AG09309 (cell line): ENCODE measurements around the gene AQP12A.

ENCODE experiments used
- DNase-seq: peaks from one replicate; pipeline ENCODE4 v3.0.0-alpha.2; 2010; ENCODE audit warnings: low read depth
- H3K4me3 ChIP-seq: 2 replicates; pipeline ENCODE4 v1.5.1; 2011; ENCODE audit warnings: mild to moderate bottlenecking, low read depth, low read length, moderate library complexity; ENCODE audit not compliant: control insufficient read depth
- TF ChIP-seq, protein P1 (sequence below): IDR thresholded peaks from 2 replicates; pipeline ENCODE4 v1.5.1; 2011; ENCODE audit warnings: mild to moderate bottlenecking, low read depth, low read length, inconsistent platforms; ENCODE audit not compliant: insufficient read depth, control insufficient read depth; ENCODE audit errors: missing control alignments

The AQP12A gene

DNA sequence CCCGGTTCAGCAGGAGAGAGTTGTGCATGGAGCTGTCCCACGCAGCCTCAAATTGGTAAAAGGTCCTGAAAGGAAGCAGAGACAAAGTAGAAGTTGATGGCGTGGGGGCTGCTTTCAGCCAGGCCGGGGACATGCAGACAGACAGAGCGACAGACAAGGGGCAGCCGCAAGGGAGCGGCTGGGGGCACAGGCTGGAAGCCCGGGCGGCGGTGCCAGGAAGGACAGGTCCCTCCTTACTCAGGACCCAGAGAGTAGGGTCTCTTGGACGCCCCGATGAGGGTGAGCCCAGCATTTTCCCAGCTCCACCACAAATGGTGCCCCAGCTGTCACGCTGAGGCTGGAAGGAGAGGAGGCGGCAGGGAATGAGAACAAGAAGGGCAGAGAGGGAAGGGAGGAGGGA is 35.2 kb downstream of the AQP12A start:
- DNase-seq, result no peak
- TF ChIP-seq, protein P1, sequence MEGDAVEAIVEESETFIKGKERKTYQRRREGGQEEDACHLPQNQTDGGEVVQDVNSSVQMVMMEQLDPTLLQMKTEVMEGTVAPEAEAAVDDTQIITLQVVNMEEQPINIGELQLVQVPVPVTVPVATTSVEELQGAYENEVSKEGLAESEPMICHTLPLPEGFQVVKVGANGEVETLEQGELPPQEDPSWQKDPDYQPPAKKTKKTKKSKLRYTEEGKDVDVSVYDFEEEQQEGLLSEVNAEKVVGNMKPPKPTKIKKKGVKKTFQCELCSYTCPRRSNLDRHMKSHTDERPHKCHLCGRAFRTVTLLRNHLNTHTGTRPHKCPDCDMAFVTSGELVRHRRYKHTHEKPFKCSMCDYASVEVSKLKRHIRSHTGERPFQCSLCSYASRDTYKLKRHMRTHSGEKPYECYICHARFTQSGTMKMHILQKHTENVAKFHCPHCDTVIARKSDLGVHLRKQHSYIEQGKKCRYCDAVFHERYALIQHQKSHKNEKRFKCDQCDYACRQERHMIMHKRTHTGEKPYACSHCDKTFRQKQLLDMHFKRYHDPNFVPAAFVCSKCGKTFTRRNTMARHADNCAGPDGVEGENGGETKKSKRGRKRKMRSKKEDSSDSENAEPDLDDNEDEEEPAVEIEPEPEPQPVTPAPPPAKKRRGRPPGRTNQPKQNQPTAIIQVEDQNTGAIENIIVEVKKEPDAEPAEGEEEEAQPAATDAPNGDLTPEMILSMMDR, result no peak
- H3K4me3 ChIP-seq, result no peak overlapping the region

DNA sequence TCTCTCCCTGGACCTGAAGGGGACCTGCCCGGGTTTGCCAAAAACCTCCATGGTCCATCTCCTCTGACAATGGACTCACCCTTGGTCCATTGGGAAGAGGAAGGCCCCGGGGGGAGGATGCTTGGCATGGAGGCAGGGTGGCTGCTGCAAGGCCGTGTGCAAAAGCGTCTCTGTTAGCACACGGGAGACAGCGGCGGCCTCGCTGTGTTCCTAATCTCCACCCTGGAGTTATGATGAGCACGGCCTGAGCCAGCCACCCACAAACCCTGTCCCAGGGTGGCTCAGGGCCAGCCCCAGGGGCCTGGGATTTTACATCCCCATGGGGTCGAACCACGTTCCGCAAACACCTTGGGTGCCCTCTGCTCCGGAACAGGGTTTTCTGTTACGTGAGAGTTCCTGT is 35.8 kb downstream of the AQP12A start:
- DNase-seq, result no peak
- H3K4me3 ChIP-seq, result no peak overlapping the region
- TF ChIP-seq, protein P1, result no peak

DNA sequence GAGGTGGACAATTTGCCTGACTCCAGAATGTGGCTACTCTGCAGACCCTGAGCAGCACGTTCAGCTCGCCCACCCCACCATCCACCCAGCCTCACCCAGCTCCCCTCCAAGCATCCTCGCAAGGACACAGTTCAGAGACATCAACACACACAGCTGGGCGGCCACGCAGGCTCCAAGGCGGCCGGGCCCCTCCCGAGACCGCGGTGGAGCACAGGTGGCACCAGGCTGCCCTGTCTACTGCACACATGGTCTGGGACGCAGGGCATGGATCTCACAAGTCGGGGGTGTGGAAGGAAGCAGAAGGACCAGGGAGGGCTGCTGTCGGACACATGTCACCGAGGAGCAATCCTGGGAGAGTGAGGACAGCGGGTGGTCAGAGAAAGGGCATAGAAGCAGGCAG is 36.2 kb downstream of the AQP12A start:
- no peak for DNase-seq
- TF ChIP-seq, protein P1, result no peak
- H3K4me3 ChIP-seq, result no peak overlapping the region

DNA sequence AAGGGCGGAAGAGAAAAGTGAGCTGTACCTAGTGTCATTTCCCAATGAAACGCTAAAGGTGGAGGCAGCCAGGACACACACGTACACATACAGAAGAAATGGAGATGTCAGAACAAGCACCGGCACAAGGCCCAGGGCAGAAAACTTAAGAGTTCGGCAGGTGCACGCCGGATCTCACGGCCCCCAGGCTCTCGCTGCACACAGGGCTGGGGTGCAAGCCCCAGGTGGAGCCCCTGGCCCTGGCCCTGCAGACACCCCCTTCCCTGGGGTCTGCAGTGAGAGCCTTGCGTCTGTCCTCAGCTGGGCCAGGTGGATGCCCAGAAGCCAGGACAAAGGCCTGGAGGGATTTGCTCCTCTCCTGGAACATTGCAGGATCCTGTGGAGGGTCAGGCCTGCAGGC is 36.7 kb downstream of the AQP12A start:
- no peak for DNase-seq
- TF ChIP-seq, protein P1, result no peak
- no peak overlapping the region for H3K4me3 ChIP-seq

DNA sequence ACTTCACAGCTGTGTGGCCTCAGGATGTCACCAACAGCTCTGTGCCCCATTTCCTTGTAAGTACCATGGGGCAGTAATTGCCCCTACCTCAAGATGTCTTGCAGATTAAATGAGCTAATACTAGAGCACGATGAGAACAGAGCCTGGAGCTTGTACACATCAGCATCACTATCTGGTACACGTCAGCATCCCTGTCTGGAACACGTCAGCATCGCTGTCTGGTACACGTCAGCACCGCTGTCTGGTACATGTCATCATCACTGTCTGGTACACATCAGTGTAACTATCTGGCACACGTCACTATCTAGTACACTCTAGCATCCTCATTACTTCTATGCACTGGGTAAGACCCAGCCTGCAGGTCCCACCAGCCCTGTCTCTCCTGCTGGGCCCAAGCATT is 37.2 kb downstream of the AQP12A start:
- no peak for DNase-seq
- TF ChIP-seq, protein P1, result no peak
- no peak overlapping the region for H3K4me3 ChIP-seq

DNA sequence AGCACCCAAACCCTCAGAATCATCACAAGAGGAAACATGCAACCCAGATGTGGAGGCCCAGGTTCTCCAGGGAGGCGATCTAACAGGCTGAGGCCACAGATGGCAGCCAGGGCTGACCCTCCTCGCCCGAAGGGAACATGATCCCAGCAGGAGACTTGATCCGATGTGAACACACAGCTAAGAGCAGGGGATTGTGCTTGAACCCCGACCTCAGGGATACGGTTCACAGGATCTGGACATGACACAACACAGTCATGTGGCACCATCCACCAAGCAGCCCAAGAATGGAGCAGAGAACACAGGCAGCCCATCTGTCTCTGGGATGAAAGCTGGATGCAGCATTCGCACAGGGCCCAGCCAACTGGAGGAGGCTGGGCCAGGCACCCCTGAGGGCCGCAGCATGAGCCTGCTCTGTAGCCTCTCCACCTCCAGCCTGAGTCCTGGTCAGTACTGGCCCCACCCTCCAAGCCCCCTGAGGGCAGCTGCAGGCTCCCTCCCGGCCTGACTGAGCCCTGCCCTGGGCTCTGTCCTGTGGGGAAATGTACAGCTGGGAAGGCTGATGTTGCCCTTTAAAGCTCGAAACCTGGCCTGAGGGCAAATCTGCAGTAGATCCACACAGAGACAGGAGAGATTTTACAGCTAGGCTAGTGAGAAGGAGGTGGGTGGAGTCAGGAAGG is 39.0 kb downstream of the AQP12A start:
- H3K4me3 ChIP-seq, result no peak overlapping the region
- DNase-seq, result no peak
- TF ChIP-seq, protein P1, result no peak

DNA sequence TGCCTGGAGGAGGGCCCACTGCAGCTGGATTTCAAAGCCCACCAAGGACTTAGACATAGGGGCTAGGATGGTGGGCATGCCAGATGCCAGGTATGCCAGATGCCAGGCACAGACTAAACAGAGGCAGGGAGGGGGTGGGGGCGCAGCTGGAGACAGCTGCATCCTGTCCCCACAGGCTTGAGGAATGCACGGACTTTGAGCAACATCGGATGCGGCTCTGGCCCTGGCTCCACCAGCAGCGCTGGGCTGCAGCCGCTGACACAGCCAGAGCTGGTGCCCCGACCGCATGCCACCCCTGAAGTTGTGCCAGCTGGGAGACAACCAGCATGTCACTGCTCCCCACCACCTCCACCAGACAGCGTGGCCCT is 39.5 kb downstream of the AQP12A start:
- TF ChIP-seq, protein P1, result no peak
- no peak for DNase-seq

More for the DNA sequence above, 39.5 kb downstream of the AQP12A start:
- no peak overlapping the region for H3K4me3 ChIP-seq
